Measurements from ENCODE around the gene KLHL35. TPM values are rescaled to one million over a fixed set of nuclear protein-coding genes. Genes with fewer than 3 reads are reported as not detected.

KLHL35 gene, protein sequence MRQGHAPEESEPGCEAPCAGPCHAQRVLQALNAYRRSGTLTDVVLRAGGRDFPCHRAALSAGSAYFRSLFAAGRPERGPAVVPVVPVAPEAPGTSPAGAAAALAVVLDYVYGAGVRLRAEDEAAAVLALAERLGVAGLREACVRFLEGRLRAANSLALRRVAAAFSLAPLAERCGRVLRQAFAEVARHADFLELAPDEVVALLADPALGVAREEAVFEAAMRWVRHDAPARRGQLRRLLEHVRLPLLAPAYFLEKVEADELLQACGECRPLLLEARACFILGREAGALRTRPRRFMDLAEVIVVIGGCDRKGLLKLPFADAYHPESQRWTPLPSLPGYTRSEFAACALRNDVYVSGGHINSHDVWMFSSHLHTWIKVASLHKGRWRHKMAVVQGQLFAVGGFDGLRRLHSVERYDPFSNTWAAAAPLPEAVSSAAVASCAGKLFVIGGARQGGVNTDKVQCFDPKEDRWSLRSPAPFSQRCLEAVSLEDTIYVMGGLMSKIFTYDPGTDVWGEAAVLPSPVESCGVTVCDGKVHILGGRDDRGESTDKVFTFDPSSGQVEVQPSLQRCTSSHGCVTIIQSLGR
- total RNA-seq: 1 to 10 TPM; 3.5 to 7.3 (median 4.3) TPM

DNA sequence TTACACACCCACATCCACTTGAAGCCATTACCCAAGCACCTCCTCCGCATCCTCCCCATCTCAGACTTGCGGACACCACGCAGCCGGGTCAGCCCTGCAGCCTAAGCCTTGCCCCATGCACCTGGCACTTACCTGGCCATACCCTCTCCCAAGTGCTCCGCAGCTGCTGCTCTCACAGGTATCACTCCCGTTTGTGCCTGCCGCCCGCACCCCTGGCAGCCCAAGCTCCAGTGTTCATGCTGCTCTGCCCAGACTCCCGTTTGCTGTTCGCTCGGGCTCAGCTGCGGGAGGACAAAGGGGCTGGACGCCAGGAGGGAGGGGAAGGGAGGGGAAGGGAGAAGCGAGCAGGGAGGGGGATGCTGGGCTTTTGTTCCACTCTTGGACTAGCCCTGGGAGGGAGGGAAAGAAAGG is at the start of gene KLHL35:
Gene KLHL35 (minus strand): TSS at position 293 of the 411 bp plus-strand sequence. CDS start 2,574 bp downstream, outside the sequence.
- Histone ChIP-seq H3K9me3 (peaks cover 0 to 5% (median 0%) of the 10 kb centered on the region in 4 donors), H3K27ac (no peak within 1 kb of the TSS), H3K36me3 (peaks cover 0 to 8% (median 0%) of the 10 kb centered on the region in 4 donors), H3K4me1 (peaks cover 8 to 26% (median 18%) of the 10 kb centered on the region in 4 donors), H3K27me3 (peaks cover 0 to 13% (median 2%) of the 10 kb centered on the region in 4 donors), H3K4me3 (no peak within 1 kb of the TSS)
- 26 to 39% methylated on average over 12 to 14 of the region's 14 CpGs for WGBS, 2 donors
- TF ChIP-seq EP300 (IDR thresholded peaks at IDR 0.05) (no peak), POLR2AphosphoS5 (IDR thresholded peaks at IDR 0.05) (no peak), POLR2A (IDR thresholded peaks at IDR 0.05) (no peak), CTCF (IDR thresholded peaks at IDR 0.05) (no peak)
- ATAC-seq (ENCODE audit: low FRiP score in 2 of 2) (no peak), DNase-seq (no peak)

- TF ChIP-seq POLR2A (IDR thresholded peaks at IDR 0.05) (no peak), POLR2AphosphoS5 (IDR thresholded peaks at IDR 0.05) (no peak), CTCF (IDR thresholded peaks at IDR 0.05) (no peak), EP300 (IDR thresholded peaks at IDR 0.05) (no peak)
- H3K27me3 ChIP-seq: no peaks in the 10 kb centered on the region
- no peak overlapping the region for H3K4me3 ChIP-seq
- H3K9me3 ChIP-seq: no peaks in the 10 kb centered on the region
- H3K36me3 ChIP-seq: no peaks in the 10 kb centered on the region
- WGBS, 2 donors: 83 to 87% methylated on average over 10 to 12 of the region's 12 CpGs
- DNase-seq: no peak
- no peak for ATAC-seq (ENCODE audit: low FRiP score in 2 of 2)
- H3K27ac ChIP-seq: no peak overlapping the region
- H3K4me1 ChIP-seq: peaks cover under 1 to 4% (median 3%) of the 10 kb centered on the region in 4 donors
Measured at GRCh38 chr11:75481922-75482606, 49.1 kb upstream of the KLHL35 start.

DNA sequence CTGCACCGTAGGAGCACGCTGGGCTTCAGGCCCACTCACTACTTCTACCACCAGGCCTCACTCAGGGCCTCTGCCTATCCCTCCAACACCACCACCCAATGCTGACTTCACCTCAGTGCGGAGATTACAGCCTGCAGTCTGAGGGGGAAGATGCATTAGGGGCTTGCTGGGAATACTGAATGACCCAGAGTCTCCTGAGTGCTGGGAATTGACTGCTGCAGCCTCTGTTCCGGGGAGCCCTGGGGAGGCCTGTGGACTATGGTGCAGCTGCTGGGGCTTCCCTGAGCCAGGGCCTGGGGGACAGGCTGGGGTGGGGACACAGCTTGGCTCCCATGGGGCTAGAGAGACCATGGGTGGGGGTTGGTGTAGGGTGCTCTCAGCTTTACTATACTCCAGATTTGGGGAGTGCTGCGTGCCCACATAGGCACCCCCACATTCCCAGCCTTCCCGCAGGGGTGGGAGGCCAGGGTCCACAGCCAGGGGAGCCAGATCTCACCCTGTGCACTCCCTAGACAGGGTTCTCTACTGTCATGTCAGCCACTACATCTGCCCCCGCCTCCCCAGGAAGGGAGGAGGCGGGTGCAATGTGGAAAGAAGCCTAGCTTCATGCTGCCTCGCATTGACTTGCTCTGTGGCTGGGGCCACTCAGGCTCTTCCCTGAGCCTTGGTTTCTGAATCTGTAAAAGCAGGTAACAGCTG is 48.4 kb upstream of the KLHL35 start:
- WGBS, 2 donors: 91 to 92% methylated on average over 6 to 9 of the region's 9 CpGs
- no peak overlapping the region for H3K27ac ChIP-seq
- no peak overlapping the region for H3K4me3 ChIP-seq
- H3K4me1 ChIP-seq: peaks cover 8 to 11% (median 10%) of the 10 kb centered on the region in 4 donors
- TF ChIP-seq POLR2AphosphoS5 (IDR thresholded peaks at IDR 0.05) (no peak), CTCF (IDR thresholded peaks at IDR 0.05) (no peak), EP300 (IDR thresholded peaks at IDR 0.05) (no peak), POLR2A (IDR thresholded peaks at IDR 0.05) (no peak)
- no peaks in the 10 kb centered on the region for H3K9me3 ChIP-seq
- no peaks in the 10 kb centered on the region for H3K36me3 ChIP-seq
- ATAC-seq (ENCODE audit: low FRiP score in 2 of 2) (no peak), DNase-seq (no peak)
- H3K27me3 ChIP-seq: no peaks in the 10 kb centered on the region

GRCh38 chr11:75480185-75481175 is 47.5 kb upstream of the KLHL35 start:
- H3K27ac ChIP-seq: no peak overlapping the region
- TF ChIP-seq POLR2A (IDR thresholded peaks at IDR 0.05) (no peak), POLR2AphosphoS5 (IDR thresholded peaks at IDR 0.05) (no peak), EP300 (IDR thresholded peaks at IDR 0.05) (no peak), CTCF (IDR thresholded peaks at IDR 0.05) (no peak)
- peaks cover 17 to 20% (median 18%) of the 10 kb centered on the region in 4 donors for H3K4me1 ChIP-seq
- no peaks in the 10 kb centered on the region for H3K9me3 ChIP-seq
- H3K27me3 ChIP-seq: no peaks in the 10 kb centered on the region
- no peaks in the 10 kb centered on the region for H3K36me3 ChIP-seq
- ATAC-seq (ENCODE audit: low FRiP score in 2 of 2) (no peak), DNase-seq (no peak)
- no peak overlapping the region for H3K4me3 ChIP-seq
- 91 to 92% methylated on average over 10 of the region's 10 CpGs for WGBS, 2 donors
